Adrenal gland (tissue), 5 donors: ENCODE measurements around the gene HMHB1.

Experiments used
- POLR2A ChIP-seq, 2 donors: fragments of 450-650 bp; IDR thresholded peaks; one replicate each; pipeline ENCODE4 v1.6.1; 2017; ENCODE audit warnings: antibody characterized with exemption in 2 of 2, mild to moderate bottlenecking in 2 of 2, moderate library complexity in 1 of 2
- TF ChIP-seq, protein P1 (sequence below), 6 experiments: fragments of 450-650 bp in 4 of 6; fragments of 200-600 bp in 2 of 6; sonication (generic) in 1 of 6; IDR thresholded peaks; 1 replicate in 5 of 6; 2 replicates in 1 of 6; pipeline versions ENCODE4 v1.5.1 to v1.8.0; 2016 to 2021; ENCODE audit warnings: antibody characterized with exemption in 6 of 6, mild to moderate bottlenecking in 2 of 6, moderate library complexity in 1 of 6
- donor health status: DM: no; HTN: no; CAD: no.

DNA sequence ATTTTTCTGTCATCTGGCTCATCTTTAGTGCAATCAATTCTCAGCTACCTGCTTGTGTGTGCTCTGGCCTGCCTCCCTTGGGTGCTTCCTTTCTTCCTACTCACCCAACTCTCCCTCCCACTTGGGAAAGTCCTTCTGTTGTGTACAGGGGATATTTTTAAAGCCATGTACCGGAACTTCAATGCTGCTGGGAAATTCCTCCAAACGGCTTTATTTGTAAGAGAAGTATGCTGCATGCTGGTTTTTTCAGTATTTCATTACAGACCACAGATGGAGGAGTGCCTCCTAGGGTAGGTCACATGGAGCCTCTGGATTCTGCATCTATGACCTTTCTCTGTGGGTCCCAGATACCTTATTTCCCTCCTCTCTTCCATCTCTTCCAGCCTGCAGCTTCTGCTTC lies 5.4 kb upstream of the HMHB1 start:
- TF ChIP-seq, protein P1, sequence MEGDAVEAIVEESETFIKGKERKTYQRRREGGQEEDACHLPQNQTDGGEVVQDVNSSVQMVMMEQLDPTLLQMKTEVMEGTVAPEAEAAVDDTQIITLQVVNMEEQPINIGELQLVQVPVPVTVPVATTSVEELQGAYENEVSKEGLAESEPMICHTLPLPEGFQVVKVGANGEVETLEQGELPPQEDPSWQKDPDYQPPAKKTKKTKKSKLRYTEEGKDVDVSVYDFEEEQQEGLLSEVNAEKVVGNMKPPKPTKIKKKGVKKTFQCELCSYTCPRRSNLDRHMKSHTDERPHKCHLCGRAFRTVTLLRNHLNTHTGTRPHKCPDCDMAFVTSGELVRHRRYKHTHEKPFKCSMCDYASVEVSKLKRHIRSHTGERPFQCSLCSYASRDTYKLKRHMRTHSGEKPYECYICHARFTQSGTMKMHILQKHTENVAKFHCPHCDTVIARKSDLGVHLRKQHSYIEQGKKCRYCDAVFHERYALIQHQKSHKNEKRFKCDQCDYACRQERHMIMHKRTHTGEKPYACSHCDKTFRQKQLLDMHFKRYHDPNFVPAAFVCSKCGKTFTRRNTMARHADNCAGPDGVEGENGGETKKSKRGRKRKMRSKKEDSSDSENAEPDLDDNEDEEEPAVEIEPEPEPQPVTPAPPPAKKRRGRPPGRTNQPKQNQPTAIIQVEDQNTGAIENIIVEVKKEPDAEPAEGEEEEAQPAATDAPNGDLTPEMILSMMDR (IDR thresholded peaks at IDR 0.05): no peak
- no peak for TF ChIP-seq POLR2A (IDR thresholded peaks at IDR 0.05)
